DOHH2 (cell line): ENCODE results near the gene TMEM255B.

Source experiments
- H3F3A ChIP-seq: fragments of 200-600 bp; sonication (generic), shearing (Covaris generic); 2 replicates; pipeline ENCODE4 v1.6.0; 2016; ENCODE audit warnings: antibody characterized with exemption, mild to moderate bottlenecking; ENCODE audit not compliant: control insufficient read depth, insufficient read depth
- H3K27ac ChIP-seq: fragments of 200-600 bp; sonication (generic); 2 replicates; pipeline ENCODE4 v1.5.1; 2014; ENCODE audit warnings: low read depth, mild to moderate bottlenecking, low read length, moderate library complexity
- H3K27me3 ChIP-seq: fragments of 200-600 bp; sonication (generic); 2 replicates; pipeline ENCODE4 v1.6.1; 2014; ENCODE audit warnings: mild to moderate bottlenecking, low read length, mixed read lengths; ENCODE audit not compliant: control insufficient read depth
- H3K36me3 ChIP-seq: fragments of 200-600 bp; sonication (generic); 2 replicates; pipeline ENCODE4 v1.6.1; 2014; ENCODE audit warnings: mild to moderate bottlenecking, low read length, moderate library complexity, mixed read lengths; ENCODE audit not compliant: control insufficient read depth
- H3K4me1 ChIP-seq: fragments of 200-600 bp; sonication (generic); 2 replicates; pipeline ENCODE4 v1.6.1; 2014; ENCODE audit warnings: mild to moderate bottlenecking, low read length, mixed read lengths; ENCODE audit not compliant: control insufficient read depth
- H3K4me2 ChIP-seq: fragments of 200-600 bp; sonication (generic); 2 replicates; pipeline ENCODE4 v1.6.0; 2014; ENCODE audit warnings: mild to moderate bottlenecking, low read length, moderate library complexity
- H3K4me3 ChIP-seq: fragments of 200-600 bp; sonication (generic); 2 replicates; pipeline ENCODE4 v1.5.1; 2014; ENCODE audit warnings: mild to moderate bottlenecking, low read length, mixed read lengths
- H3K79me2 ChIP-seq: fragments of 200-600 bp; sonication (generic); 2 replicates; pipeline ENCODE4 v1.6.1; 2014; ENCODE audit warnings: mild to moderate bottlenecking, low read length, mixed read lengths; ENCODE audit not compliant: control insufficient read depth
- H3K9me2 ChIP-seq: fragments of 200-600 bp; sonication (generic); replicated peaks from 2 replicates; pipeline ENCODE4 v1.6.1; 2014; ENCODE audit warnings: mild to moderate bottlenecking, low read length, mixed read lengths; ENCODE audit not compliant: control insufficient read depth
- H3K9me3 ChIP-seq: fragments of 200-600 bp; sonication (generic); 2 replicates; pipeline ENCODE4 v1.6.1; 2014; ENCODE audit warnings: antibody characterized with exemption, low read length, mixed read lengths; ENCODE audit not compliant: control insufficient read depth, insufficient read depth
- H4K20me1 ChIP-seq: fragments of 200-600 bp; sonication (generic); 2 replicates; pipeline ENCODE4 v1.6.0; 2014; ENCODE audit warnings: low read depth, mild to moderate bottlenecking, antibody characterized with exemption, low read length, moderate library complexity; ENCODE audit not compliant: control insufficient read depth, insufficient read depth
- CTCF ChIP-seq: fragments of 200-600 bp; sonication (generic); IDR thresholded peaks from one replicate; pipeline ENCODE4 v1.5.1; 2014; ENCODE audit warnings: antibody characterized with exemption, mild to moderate bottlenecking, low read depth, low read length; ENCODE audit not compliant: poor library complexity, severe bottlenecking
- EZH2phosphoT487 ChIP-seq: fragments of 200-600 bp; sonication (generic); IDR thresholded peaks from 2 replicates; pipeline ENCODE4 v1.6.1; 2017; ENCODE audit warnings: borderline replicate concordance, mild to moderate bottlenecking, antibody characterized with exemption, low read length, moderate library complexity, mixed read lengths

The TMEM255B gene

GRCh38 chr13:113813749-113814434, 54.9 kb downstream of the TMEM255B start:
- TF ChIP-seq CTCF: no peak
- TF ChIP-seq EZH2phosphoT487: no peak
- Histone ChIP-seq H3F3A (no peaks in the 10 kb centered on the region), H3K4me2 (no peak overlapping the region), H4K20me1 (no peaks in the 10 kb centered on the region), H3K27ac (no peak overlapping the region), H3K36me3 (peaks cover 14% of the 10 kb centered on the region), H3K9me3 (peaks cover 30% of the 10 kb centered on the region), H3K4me3 (no peak overlapping the region), H3K9me2 (no peaks in the 10 kb centered on the region), H3K79me2 (peaks cover 36% of the 10 kb centered on the region), H3K4me1 (peaks cover 14% of the 10 kb centered on the region), H3K27me3 (no peaks in the 10 kb centered on the region)

- H3K4me2 ChIP-seq: no peak overlapping the region
- no peak for TF ChIP-seq EZH2phosphoT487
- TF ChIP-seq CTCF: no peak
- H3K9me2 ChIP-seq: no peaks in the 10 kb centered on the region
- no peak overlapping the region for H3K4me3 ChIP-seq
- peaks cover 14% of the 10 kb centered on the region for H3K4me1 ChIP-seq
- H3K27ac ChIP-seq: no peak overlapping the region
- no peaks in the 10 kb centered on the region for H3K27me3 ChIP-seq
- H4K20me1 ChIP-seq: no peaks in the 10 kb centered on the region
- no peaks in the 10 kb centered on the region for H3F3A ChIP-seq
- H3K36me3 ChIP-seq: peaks cover 14% of the 10 kb centered on the region
- peaks cover 29% of the 10 kb centered on the region for H3K9me3 ChIP-seq
- H3K79me2 ChIP-seq: peaks cover 40% of the 10 kb centered on the region
Observed at GRCh38 chr13:113814435-113814821, 55.4 kb downstream of the TMEM255B start.

GRCh38 chr13:113815151-113816058, 56.4 kb downstream of the TMEM255B start:
- Histone ChIP-seq H3K79me2 (peaks cover 41% of the 10 kb centered on the region), H3K4me3 (peak overlapping the region; percentile 84), H3K27ac (peak overlapping the region; percentile 47), H3K4me2 (peak overlapping the region; percentile 70), H4K20me1 (no peaks in the 10 kb centered on the region), H3K36me3 (peaks cover 19% of the 10 kb centered on the region), H3F3A (no peaks in the 10 kb centered on the region), H3K27me3 (no peaks in the 10 kb centered on the region), H3K9me2 (no peaks in the 10 kb centered on the region), H3K4me1 (peaks cover 14% of the 10 kb centered on the region), H3K9me3 (peaks cover 21% of the 10 kb centered on the region)
- no peak for TF ChIP-seq CTCF
- TF ChIP-seq EZH2phosphoT487: no peak
